HL-60/S4 treated with phorbol 12-myristate 13-acetate at 8.2 ng/mL for 4 days and 3 days (cell line): ENCODE results near the gene ZNF689.

Experiments used
- in situ Hi-C: fragments of 300-500 bp; cut with MboI; formaldehyde crosslinking; loops from 2 replicates; pipeline ENCODE4 v1.15.0; 2022; ENCODE audit warnings: low sequenced_read_pairs

The ZNF689 gene

GRCh38 chr16:30609926-30610839 lies at the start of gene ZNF689:
Gene ZNF689 (minus strand): TSS chr16:30610389. CDS start chr16:30610041, 348 bp downstream.
- in situ Hi-C loops: loop anchor here (10.0 to 25.0 kb wide), 2 partner anchors 165 to 473 kb away; partner anchors contain the start of gene SEPHS2

DNA sequence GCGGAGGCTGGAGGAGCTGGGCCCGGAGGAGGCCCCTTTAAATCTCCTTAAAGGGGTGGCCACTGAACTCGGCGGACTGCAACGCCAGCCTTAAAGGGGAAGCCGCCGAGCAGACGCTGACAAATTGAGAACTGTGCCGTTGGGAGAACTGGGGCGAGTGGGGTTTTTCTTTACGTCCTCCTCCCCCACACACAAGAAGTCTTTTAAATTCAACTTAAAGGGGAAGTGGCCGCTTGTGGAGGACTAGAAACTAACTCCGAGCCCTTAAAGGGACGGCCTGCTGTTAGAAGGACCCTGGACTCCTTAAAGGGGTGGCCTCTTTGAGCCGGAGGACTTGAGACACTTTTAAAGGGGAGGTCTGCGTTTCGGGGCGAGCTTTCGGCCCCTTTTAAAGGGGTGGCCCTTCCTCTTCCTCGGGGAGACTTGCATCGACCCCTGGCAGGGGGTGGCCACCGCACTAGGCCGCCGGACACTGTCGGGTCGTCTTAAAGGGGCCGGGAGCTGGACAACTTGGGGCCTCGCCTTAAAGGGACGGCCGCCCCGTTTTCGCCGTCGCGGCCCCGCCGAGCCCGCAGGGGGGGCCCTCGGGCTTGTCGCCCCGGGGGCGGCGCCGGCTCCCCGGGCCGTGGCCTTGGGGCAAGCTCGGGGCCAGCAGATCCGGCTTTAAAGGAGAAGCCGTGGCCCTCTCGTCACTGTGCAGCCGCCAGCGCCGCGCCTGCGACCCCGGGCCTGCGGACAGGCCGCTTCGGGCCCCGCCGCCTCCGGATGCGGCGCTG lies 48.7 kb upstream of the ZNF689 start:
- in situ Hi-C loops: no loop called here

DNA sequence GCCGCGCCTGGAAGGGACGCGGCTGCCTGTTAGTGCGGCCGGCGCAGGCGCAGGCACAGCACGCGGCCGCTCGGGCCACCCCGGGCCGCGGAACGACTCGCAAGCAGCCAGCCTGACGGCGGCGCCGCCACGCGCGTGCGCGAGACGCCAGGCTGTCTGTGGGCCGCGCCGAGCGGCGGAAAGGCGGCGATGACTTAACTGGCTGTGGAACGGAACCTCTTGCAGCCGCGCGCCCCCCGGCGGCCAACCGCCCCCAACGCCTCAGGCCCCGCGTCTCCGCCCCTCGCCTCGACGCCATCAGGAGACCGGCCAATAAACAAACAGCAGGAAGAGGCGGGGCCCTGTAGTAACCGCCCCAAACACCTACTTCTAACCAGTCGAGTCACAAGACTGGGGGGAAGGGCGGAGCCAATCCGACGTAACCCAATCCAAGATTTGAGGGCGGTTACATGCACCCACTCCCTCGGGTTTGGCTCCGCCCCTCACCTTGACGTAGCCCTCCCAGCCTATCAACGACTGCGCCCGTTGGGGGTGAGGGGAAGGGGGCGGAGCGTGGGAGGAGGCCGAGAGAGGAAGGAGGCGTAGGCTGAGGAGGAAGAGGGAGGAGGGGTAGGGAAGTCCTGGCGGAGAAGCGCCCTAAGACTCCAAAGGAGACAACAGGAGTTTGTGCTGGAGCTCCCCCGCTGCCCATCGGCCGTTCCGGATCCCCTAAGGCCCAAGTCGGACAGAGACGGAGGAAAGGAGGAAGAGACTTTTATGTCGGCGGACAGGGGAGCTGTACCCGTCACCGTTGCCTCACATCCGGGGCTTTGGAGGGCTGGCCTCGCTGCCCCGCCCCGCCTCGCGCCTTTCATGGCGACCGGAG lies 47.9 kb upstream of the ZNF689 start, which contains the start of gene FBRS:
Gene FBRS, plus strand, starts transcription at position 566 of the 865 bp plus-strand sequence. CDS start 1,088 bp downstream, outside the sequence.
- in situ Hi-C loops: no loop called here

DNA sequence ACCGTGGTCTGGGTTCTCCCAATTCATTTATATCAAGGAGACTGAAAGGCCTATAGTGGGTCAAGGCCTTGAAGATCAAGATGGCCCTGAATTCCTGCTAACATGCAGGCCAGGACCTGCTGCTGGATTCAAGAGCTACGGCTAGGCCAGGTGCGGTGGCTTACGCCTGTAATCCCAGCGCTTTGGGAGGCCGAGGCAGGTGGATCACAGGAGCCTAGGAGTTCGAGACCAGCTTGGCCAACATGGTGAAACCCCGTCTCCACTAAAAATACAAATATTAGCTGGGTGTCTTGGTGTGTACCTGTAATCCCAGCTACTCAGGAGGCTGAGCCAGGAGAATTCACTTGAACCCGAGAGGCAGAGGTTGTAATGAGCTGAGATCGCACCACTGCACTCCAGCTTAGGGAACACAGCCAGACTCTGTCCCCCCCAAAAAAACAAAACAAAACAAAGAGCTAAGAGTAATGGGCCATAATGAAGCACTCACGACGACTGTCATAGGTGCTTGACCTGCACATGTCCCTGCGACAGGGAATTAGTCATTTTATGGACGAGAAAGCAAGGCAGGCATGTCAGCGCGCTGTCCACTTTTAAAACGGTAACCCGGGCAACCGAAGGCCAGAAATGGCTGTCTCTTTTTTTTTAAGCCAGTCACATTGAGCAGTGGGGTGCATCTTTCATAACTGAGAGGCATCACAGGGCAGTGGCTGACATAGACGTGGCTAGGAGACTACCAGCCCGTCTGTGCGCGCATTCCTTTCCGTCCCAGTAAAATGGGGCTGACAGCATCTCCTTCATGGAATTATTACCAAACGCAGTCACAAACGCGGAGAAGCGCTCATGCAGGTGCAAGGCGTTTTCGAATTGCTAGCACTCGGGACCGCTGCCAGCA lies 47.0 kb upstream of the ZNF689 start:
- in situ Hi-C loops: no loop called here

DNA sequence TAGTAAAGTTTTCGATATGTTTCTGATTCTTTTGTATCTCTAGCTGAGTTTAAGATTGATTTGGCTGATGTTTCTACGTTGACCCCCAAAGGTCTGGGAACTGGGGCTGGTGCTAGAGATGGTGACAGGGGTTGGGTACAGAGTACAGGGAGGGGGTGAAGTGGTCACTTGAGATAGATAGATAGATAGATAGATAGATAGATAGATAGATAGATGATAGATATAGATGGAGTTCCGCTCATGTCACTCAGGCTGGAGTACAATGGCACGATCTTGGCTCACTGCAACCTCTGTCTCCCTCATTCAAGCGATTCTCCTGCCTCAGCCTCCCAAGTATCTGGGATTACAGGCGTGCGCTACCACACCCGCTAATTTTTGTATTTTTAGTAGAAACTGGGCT lies 46.2 kb upstream of the ZNF689 start:
- in situ Hi-C loops: no loop called here

DNA sequence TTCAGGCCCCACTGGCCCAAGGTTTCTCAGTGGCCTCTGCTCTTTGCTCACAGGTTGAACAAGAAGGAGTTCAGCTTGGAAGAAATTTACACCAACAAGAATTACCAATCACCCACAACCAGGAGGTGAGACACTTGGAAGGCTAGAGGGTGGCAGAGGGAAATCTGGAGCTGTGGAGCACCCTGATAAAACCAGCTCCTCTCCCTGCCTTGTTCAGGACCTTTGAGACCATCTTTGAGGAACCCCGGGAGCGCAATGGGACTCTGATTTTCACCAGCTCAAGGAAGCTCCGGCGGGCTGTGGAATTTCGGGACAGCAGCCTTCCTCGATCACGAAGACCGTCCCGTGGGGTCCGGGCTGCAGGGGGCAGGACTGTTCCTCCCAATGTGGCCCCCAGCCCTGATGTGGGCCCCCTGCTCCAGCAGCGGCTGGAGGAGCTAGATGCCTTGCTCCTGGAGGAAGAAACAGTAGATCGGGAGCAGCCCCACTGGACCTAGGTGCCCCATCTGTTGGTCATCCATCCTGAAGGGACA lies 45.7 kb upstream of the ZNF689 start:
- in situ Hi-C loops: no loop called here

GRCh38 chr16:30654856-30655255 lies 44.7 kb upstream of the ZNF689 start:
- in situ Hi-C loops: no loop called here

DNA sequence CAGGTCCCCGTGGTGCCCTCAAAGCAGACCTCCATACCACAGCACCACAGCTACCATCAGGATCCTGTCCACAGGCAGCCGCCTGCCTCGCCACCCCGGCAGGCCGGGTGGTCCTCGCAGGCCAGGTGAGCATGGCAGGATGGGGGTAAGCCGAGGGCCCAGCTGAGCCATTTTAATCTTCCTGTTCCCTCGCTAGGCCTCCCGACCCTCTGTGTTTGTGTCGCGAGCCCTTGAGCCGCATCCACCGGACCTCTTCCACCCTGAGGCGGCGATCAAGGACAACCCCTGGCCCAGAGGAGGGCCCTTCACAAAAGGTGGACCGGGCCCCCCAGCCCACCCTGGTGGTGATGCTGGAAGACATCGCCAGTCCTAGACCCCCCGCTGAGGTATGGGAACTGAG lies 42.5 kb upstream of the ZNF689 start:
- in situ Hi-C loops: no loop called here

DNA sequence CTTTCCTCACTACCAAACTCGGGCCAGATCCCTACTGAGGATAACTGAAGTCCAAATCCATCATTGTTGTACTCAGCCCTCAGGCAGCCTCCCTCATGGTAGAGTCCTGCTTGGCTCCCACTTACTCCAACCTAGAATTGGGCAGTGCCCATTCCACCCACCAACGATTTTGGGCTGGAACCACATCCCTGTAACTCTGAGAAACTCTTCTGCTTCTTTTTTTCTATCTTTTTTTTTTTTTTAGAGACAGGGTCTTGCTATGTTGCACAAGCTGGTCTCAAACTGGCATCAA lies 41.8 kb upstream of the ZNF689 start:
- in situ Hi-C loops: no loop called here

- in situ Hi-C loops: no loop called here
These were observed 41.2 kb upstream of the ZNF689 start for GRCh38 chr16:30651124-30652004.

DNA sequence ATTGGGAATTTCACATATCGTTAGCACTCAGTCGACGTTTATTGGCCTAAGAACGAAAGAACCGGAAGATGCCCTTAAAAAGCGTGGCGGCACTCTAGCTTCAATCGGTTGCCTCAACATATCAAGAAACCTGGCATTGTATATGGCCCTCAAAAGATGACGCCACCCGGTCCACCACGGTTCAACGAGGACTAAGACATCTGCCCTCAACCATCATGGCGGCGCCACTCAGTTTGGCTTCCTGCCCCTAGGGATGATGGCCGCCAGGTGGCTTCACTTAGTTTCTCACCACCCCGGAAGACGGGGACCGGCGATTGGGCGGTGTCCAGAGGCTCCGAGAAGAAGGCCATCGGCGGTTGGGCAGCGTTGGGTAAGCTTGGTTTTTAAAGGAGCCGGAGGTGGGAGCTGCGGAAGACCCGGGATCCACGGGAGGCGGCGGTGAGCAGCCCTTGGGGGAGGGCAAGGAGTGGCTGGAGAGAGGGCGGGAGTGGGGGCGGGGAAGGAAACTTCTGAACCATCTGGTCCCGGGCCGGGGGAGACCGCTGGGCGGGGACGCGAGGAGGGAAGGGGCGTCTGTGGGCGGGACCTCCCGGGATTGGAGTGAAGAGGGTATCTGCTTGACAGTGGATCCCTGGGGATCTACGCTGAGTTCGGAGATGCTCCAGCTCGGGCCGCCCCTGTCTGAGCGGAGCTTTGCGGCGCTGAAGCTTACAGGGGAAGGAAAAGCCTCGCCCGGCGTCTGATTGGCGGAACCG lies 40.4 kb upstream of the ZNF689 start, which contains the start of gene PRR14:
Gene PRR14, plus strand, starts transcription at position 592 of the 755 bp plus-strand sequence. CDS start 686 bp downstream, outside the sequence.
- in situ Hi-C loops: no loop called here

DNA sequence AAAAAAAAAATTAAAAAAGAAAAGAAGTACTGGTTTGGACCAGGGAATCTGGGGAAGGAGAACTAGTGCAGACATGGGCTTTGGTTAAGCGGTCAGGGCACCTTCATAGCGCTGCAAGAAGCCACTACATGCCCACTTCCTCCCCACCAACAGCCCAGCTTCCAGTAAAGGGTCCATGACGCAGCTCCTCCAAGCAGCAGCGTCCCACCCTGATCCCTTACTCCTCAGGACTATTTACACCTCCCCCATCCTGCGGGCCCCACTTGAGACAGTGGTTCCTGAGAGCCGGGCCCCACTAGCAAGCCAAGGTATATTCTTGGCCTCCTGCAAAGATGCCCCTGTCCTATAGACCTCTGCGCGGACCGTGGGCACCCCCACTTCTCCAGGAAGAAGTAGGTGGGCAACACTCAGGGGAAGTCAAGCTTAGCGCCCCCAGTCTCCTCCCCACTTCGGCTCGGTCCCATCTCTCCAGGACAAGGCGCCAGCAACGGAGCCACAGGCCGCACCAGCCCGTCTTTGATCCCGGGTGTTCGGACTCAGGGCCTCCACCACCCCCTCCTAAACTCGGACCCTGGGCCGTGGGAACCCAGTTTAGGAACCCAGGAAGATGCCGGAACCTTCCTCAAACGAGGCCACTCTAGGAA lies 39.7 kb upstream of the ZNF689 start:
- in situ Hi-C loops: no loop called here

- in situ Hi-C loops: no loop called here
These were observed 37.0 kb upstream of the ZNF689 start for GRCh38 chr16:30647274-30647571.

- in situ Hi-C loops: no loop called here
These were observed 35.5 kb upstream of the ZNF689 start for GRCh38 chr16:30645727-30646126.

GRCh38 chr16:30644334-30644830 lies 34.2 kb upstream of the ZNF689 start:
- in situ Hi-C loops: no loop called here

- in situ Hi-C loops: no loop called here
These were observed 31.3 kb upstream of the ZNF689 start for GRCh38 chr16:30641378-30641982.

GRCh38 chr16:30637944-30638343 lies 27.8 kb upstream of the ZNF689 start:
- in situ Hi-C loops: no loop called here
